Measurements from ENCODE around the gene SENP5.
"Not testable (repeated sequence)": the region's sequence is repeated elsewhere in the genome, so short reads cannot be mapped to it uniquely, and the experiment has no call there.

The SENP5 gene

GRCh38 chr3:196872316-196872715 lies 4.6 kb downstream of the SENP5 start:
- no peak for TF ChIP-seq CTCF (IDR thresholded peaks at IDR 0.05; ENCODE audit: low read length, missing control alignments)
- no peak overlapping the region for H3K4me3 ChIP-seq (replicated peaks; ENCODE audit: low read depth, low read length)
- DNase-seq (ENCODE audit: low read depth): no peak

DNA sequence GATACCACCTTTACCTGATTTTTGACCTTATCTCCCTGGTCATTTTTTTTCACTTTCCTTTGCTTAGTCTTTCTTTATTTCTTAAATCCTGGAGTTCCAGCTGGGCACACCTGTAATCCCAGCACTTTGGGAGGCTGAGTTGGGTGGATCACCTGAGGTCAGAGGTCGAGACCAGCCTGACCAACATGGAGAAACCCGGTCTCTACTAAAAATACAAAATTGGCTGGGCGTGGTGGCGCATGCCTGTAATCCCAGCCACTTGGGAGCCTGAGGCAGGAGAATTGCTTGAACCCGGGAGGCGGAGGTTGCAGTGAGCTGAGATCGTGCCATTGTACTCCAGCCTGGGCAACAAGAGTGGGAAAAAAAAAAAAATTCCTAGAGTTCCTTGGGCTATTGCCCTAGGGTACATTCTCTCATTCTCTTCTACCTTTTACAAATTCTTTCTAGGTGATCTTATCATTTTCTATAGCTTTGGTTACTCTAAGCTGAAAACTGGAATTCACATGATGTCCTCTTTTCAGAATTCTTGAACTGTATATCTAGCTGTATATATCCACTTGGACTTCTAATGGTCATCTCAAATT lies 6.9 kb downstream of the SENP5 start:
- DNase-seq (ENCODE audit: low read depth); H3K4me3 ChIP-seq (replicated peaks; ENCODE audit: low read depth, low read length): not testable (repeated sequence)

- DNase-seq (ENCODE audit: low read depth): no peak
- no peak for TF ChIP-seq CTCF (IDR thresholded peaks at IDR 0.05; ENCODE audit: low read length, missing control alignments)
- no peak overlapping the region for H3K4me3 ChIP-seq (replicated peaks; ENCODE audit: low read depth, low read length)
These were observed 7.5 kb downstream of the SENP5 start for GRCh38 chr3:196875258-196875657.

- TF ChIP-seq CTCF (IDR thresholded peaks at IDR 0.05; ENCODE audit: low read length, missing control alignments): no peak
- no peak for DNase-seq (ENCODE audit: low read depth)
- no peak overlapping the region for H3K4me3 ChIP-seq (replicated peaks; ENCODE audit: low read depth, low read length)
These were observed 15.6 kb downstream of the SENP5 start for GRCh38 chr3:196883361-196883760.

DNA sequence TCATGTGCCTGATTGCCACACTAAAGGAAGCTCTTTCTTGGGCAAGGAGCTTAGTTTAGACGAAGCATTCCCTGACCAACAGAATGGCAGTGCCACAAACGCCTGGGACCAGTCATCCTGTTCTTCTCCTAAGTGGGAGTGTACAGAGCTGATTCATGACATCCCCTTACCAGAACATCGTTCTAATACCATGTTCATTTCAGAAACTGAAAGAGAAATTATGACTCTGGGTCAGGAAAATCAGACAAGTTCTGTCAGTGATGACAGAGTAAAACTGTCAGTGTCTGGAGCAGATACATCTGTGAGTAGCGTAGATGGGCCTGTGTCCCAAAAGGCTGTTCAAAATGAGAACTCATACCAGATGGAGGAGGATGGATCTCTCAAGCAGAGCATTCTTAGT lies 18.4 kb downstream of the SENP5 start:
- no peak for DNase-seq (ENCODE audit: low read depth)
- H3K4me3 ChIP-seq (replicated peaks; ENCODE audit: low read depth, low read length): no peak overlapping the region
- no peak for TF ChIP-seq CTCF (IDR thresholded peaks at IDR 0.05; ENCODE audit: low read length, missing control alignments)

DNA sequence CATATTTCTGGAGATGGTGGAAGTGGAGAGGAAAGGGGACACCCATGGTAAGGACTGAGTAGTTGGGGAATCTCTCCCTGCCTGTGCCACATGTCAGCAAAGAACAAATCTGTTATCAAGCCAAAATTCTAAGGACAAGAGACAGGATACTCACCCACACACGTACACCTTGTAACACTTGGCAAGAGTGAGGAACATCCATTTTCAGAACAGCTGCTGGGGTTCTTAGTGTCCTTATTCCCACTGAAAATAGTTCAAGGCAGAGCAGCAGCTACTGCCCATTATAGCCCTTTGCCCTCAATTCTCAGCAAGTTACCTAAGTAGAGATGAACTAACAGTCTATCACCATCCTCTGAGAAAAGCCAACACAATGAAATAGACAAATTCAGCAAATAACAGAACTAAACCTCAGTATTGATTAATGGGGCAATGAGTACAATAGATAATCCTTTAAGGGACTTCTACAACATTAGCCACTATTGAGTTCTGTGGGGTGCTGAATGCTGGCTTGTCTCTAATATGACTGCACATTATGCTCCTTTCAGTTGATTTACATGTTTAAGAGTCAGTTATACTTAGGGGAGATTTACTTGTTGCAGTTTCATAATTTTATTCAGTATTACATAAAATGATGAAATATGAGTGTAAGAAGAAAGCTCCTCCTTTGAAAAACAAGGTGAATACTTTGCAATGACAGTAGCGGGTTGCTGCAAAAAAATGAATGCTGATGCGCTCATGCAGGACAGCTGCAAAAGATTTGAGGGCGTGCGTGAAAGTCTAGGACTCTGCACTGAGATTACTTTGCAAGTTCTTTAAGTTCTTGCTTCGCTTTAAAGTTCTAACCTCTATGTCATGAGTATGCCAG lies 22.4 kb downstream of the SENP5 start:
- H3K4me3 ChIP-seq (replicated peaks; ENCODE audit: low read depth, low read length): no peak overlapping the region
- no peak for DNase-seq (ENCODE audit: low read depth)
- TF ChIP-seq CTCF (IDR thresholded peaks at IDR 0.05; ENCODE audit: low read length, missing control alignments): no peak

GRCh38 chr3:196894557-196895295 lies 27.0 kb downstream of the SENP5 start:
- H3K4me3 ChIP-seq (replicated peaks; ENCODE audit: low read depth, low read length): no peak overlapping the region
- no peak for DNase-seq (ENCODE audit: low read depth)

More at GRCh38 chr3:196894557-196895295, 27.0 kb downstream of the SENP5 start:
- TF ChIP-seq CTCF (IDR thresholded peaks at IDR 0.05; ENCODE audit: low read length, missing control alignments): no peak
